Medulla oblongata (tissue), 1 donor: Measurements from ENCODE around the gene CCDC92B.
"Not testable (repeated sequence)": the region's sequence is repeated elsewhere in the genome, so short reads cannot be mapped to it uniquely, and the experiment has no call there.

Source experiments
- DNase-seq: peaks from one replicate; pipeline ENCODE4 v3.0.0-alpha.2; 2015; ENCODE audit errors: extremely low spot score

The CCDC92B gene

GRCh38 chr17:2749058-2749783 lies at the start of gene CCDC92B:
CCDC92B (minus strand) TSS chr17:2749652; CDS start chr17:2735145, 14,507 bp downstream.
- DNase-seq, result no peak

- DNase-seq, result no peak
Observed at GRCh38 chr17:2798678-2799077, 49.2 kb upstream of the CCDC92B start.

GRCh38 chr17:2798188-2798587 lies 48.7 kb upstream of the CCDC92B start:
- DNase-seq, result no peak

- no peak for DNase-seq
Observed at GRCh38 chr17:2797637-2798036, 48.2 kb upstream of the CCDC92B start.

- DNase-seq, result no peak
Observed at GRCh38 chr17:2797226-2797625, 47.8 kb upstream of the CCDC92B start.

- peak; percentile 55 for DNase-seq
Observed at GRCh38 chr17:2796164-2797125, 47.0 kb upstream of the CCDC92B start, which contains the start of gene RAP1GAP2. RAP1GAP2 (plus strand) TSS chr17:2796438; CDS start chr17:2796528, 90 bp downstream.

- DNase-seq, result no peak
Observed at GRCh38 chr17:2795441-2796163, 46.1 kb upstream of the CCDC92B start.

- no peak for DNase-seq
Observed at GRCh38 chr17:2794111-2794803, 44.8 kb upstream of the CCDC92B start.

- no peak for DNase-seq
Observed at GRCh38 chr17:2792366-2793169, 43.1 kb upstream of the CCDC92B start.

GRCh38 chr17:2789700-2790099 lies 40.2 kb upstream of the CCDC92B start:
- DNase-seq, result no peak

GRCh38 chr17:2786176-2786881 lies 36.9 kb upstream of the CCDC92B start:
- peak; percentile 84 for DNase-seq

GRCh38 chr17:2785376-2785775 lies 35.9 kb upstream of the CCDC92B start:
- not testable (repeated sequence) for DNase-seq

GRCh38 chr17:2784864-2785263 lies 35.4 kb upstream of the CCDC92B start:
- DNase-seq, result no peak

- DNase-seq, result no peak
Observed at GRCh38 chr17:2783310-2784030, 34.0 kb upstream of the CCDC92B start.

GRCh38 chr17:2782055-2782454 lies 32.6 kb upstream of the CCDC92B start:
- no peak for DNase-seq

GRCh38 chr17:2781598-2781997 lies 32.1 kb upstream of the CCDC92B start:
- DNase-seq, result not testable (repeated sequence)

- DNase-seq, result no peak
Observed at GRCh38 chr17:2780931-2781454, 31.5 kb upstream of the CCDC92B start.

- DNase-seq, result no peak
Observed at GRCh38 chr17:2780256-2780655, 30.8 kb upstream of the CCDC92B start.

- no peak for DNase-seq
Observed at GRCh38 chr17:2779545-2779944, 30.1 kb upstream of the CCDC92B start.
